Occipital lobe (tissue), 2 donors: Measurements from ENCODE around the gene UNC13B. TPM values are rescaled to one million over a fixed set of nuclear protein-coding genes. Genes with fewer than 3 reads are reported as not detected.

Experiments used
- DNase-seq: peaks from one replicate; lab custom pipeline; 2025; lab: John Stamatoyannopoulos, UW
- total RNA-seq: library from RNA; depleted of rRNA; stranded (reverse); fragments of >200 nt; gene quantifications from one replicate; pipeline ENCODE4 v1.2.3, GENCODE V29; 2014

UNC13B gene
- total RNA-seq, 1 donor from 2014 or later: 12.3 TPM

GRCh38 chr9:35274993-35275392 lies 113.2 kb downstream of the UNC13B start:
- DNase-seq: no peak

GRCh38 chr9:35277171-35277520 lies 115.3 kb downstream of the UNC13B start:
- no peak for DNase-seq

DNA sequence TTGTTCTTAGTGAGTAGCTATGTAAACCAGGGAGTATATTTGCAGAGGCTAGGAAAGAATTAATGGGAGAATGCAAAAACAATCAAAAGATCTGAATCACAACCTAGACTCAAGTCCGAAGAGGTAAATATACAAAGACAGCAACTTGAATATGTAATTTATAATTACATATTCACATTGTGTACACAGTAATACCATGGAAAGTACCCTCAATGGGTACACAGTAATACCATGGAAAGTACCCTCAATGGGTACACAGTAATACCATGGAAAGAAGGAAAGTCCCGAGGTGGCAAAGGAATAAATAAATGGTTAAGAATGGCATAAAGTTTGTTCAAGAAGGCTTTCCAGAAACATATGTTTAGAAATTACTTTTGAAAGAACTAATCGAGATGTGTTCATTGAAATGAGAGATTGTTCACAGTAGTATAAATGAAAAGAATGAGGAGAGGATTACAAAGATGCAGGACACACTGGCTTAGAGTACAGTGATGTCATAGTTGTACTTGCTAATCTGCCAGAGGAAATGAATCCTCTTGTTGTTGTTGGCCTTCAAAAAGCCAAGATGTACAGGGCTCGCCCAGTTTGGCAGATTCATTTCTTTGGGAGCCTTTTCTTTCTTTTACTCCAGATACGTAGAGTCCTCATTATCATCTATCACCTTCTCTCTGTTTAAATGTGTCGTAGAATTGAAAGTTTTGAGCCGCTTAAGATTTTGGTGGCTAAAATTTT lies 116.0 kb downstream of the UNC13B start:
- no peak for DNase-seq

GRCh38 chr9:35279946-35280345 lies 118.1 kb downstream of the UNC13B start:
- DNase-seq: no peak

DNA sequence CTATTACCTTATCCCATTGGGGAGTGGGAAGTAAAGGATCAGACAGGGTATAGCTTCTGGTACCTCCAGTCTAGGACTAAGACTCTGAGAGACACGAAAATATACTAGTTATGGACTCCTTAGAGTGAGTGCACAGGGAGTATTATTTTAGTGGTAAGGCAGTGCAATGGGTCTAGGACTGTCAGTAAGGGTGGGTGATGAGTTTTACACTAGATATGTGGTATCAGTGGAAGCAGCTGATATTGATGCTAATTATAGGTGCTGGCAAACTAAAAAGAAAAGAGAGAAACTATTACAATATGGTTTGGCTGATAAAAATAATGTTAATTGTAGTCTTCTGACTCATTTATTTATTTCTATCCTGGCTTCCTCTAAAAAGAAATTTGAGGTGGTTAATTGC lies 118.6 kb downstream of the UNC13B start:
- no peak for DNase-seq

DNA sequence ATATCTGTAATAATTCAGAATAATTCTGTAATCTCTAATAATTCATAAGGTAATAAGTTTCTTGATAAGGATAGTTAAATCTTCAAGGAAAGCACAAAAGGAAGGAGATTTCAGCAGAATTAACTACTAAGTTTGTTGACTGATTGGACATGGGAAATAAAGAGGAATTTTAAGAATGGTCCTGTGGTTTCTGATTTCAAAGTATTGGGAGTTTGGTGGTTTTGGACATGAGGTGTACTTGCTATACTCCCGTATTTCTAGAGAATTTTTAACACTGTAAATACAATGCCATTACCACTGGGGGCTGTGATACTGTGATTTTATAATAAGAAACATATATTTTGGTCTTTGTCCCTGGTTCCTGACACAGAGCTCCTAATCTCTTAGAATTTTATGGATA lies 123.9 kb downstream of the UNC13B start:
- DNase-seq: no peak

DNA sequence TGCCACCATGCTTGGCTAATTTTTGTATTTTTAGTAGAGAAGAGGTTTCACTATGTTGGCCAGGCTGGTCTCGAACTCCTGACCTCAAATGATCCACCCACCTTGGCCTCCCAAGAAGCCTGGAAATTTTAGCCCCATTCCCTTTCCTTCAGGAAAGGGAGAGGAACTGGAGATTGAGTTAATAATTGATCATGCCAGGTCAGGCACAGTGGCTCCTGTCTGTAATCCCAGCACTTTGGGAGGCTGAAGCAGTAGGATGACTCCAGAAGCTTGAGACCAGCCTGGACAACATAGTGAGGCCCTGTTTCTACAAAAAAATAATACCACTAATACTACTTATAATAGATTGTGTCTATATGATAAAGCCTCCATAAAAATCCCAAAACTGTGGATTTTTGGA lies 124.6 kb downstream of the UNC13B start:
- no peak for DNase-seq

DNA sequence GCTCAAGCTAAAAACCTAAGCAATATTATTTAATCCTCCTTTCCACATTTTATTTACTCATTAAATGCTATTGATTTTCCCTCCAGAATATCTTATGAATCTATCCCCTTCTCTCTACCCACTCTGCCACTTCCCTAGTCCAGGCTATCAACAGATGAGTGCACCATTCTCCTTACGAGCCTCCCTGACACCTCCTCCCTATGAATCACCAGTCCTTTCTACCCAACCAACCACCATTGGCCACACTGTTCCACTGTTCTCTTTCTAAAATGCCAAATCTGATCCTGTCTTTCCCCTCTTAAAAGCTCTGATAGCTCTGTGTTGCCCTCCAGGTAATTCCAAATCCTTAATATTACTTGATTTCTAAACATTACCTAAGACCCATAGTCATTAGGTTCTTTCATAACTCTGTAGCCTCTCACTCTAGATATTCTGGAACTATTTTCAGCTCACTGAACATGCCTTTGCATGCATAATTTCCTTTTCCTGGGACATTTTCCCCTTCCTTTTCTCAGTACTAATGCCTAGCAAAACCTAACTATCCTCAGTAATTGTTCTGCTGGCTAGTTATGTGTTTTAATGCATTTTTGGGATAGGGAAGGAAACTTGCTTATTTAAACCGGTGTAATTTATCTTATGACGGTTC lies 126.3 kb downstream of the UNC13B start:
- no peak for DNase-seq

DNA sequence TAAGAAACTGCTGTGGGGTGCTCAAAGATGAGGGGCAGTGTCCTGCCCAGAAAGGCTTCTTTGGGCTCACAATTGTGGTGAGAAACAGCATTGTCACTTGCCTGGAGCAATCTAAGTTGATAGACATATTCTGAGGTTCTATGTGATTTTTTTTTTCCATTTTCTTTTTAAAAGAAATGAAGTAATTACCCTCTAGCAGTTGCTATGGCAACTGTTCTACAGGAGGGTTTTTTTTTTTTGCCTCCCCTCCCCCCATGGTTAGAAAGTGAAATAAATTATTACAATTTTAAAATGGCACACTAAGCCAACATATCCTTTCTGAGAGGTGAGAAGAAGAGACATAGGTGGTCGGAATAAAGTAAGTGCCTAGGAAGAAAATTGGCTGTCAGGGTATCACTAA lies 127.0 kb downstream of the UNC13B start:
- no peak for DNase-seq

GRCh38 chr9:35293376-35293964 lies 131.7 kb downstream of the UNC13B start:
- no peak for DNase-seq

GRCh38 chr9:35294066-35294465 lies 132.3 kb downstream of the UNC13B start:
- no peak for DNase-seq

- no peak for DNase-seq
Observed at GRCh38 chr9:35294556-35294955, 132.7 kb downstream of the UNC13B start.

DNA sequence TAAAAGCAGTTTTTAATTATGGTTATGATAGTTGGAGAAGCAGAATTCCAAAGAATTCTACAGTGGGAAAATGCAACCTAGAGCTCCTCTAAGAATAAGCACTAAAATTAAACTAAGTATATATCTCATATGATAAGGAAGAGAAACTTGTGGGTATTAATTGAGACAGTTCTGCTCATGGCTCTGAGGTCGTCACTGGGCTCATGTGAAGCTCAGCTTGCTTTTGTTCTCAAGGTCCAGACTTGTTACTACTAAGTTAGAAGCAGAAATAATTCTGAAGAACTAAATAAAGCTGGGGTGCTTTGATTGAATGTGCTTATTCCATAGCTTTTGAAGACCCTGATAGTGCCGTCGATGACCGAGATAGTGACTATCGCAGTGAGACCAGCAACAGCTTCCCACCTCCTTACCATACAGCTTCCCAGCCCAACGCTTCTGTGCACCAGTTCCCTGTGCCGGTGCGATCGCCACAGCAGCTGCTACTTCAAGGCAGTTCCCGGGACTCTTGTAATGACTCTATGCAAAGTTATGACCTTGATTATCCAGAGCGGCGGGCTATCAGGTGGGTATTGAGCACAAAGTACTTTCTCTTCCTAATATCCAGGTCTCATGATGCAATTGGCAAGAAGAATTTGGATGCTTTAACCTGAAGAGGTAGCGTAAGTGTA lies 133.7 kb downstream of the UNC13B start:
- no peak for DNase-seq

GRCh38 chr9:35303567-35303966 lies 141.8 kb downstream of the UNC13B start:
- DNase-seq: no peak

- no peak for DNase-seq
Observed at GRCh38 chr9:35306283-35306682, 144.5 kb downstream of the UNC13B start.

DNA sequence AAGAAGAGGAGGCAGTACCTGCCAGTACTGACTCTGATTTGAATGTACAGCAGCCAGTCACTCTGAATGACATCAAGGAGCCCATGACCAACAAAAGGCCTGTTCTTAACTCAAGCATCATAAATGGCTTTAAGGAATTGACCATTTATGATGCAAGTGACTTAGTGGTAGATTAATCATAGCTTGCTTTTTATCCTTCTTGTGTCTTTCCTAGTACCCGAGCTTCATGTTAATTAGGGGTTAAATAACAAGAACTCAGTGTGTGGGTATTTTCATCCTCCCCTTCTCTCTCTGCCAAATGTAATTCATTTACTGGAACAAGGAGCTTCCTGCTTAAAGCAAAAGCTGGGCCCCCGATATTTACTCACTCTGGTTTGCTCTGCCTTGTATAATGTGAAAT lies 146.5 kb downstream of the UNC13B start:
- no peak for DNase-seq

GRCh38 chr9:35311891-35312639 lies 150.3 kb downstream of the UNC13B start:
- no peak for DNase-seq

DNA sequence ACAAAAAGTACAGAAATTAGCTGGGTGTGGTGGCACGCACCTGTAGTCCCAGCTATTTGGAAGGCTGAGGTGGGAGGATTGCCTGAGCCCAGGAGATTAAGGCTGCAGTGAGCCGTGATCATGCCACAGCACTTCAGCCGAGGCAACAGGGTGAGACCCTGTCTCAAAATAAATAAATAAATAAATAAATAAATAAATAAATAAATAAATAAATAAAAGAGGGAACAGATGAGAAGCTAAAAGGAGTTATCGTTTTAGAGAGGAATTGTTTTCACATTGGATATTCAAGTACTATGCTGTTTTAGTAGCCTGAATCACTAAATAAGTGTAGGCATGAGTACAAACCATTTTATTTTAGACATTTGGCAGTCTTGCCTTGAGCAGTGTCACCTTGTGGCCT lies 151.7 kb downstream of the UNC13B start:
- DNase-seq: no peak

GRCh38 chr9:35313916-35314315 lies 152.1 kb downstream of the UNC13B start:
- no peak for DNase-seq

GRCh38 chr9:35318741-35319140 lies 156.9 kb downstream of the UNC13B start:
- no peak for DNase-seq

DNA sequence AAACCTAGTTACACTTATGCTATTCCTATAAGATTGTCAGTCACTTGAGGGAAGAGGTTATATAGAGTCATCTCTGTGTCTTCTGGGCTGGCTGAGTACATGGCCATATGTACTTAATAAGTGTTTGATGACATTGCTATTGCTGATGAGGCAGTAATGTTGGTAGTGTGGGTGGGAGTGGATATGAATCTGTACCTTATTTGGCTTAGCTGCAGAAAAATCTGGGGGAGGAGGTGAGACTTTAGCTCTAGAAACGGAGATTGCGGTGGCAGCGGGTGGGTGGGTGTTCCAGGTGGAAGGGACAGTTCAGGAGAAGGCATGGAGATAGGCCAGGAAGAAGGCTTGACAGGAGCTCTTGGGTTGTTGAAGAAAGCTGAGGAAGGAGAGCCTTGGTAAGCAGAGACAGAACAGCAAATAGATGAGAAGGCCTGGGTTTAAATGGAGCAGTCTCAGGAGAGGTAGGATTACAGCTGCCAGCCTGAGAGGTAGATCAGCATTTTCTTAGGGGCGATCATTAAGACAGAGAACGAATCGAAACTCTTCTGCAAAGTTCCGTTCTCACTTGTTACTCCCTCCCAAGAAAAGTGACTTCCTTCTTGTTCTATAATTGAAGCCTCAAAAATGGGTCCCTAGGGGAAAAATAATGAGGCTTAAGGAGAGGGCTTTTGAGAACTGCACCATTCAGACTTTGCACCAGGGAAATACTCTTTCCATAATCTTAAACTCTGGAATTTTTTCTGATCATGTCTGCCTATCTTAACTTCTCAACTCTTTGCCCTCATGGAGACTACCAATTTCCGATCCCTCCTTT lies 160.5 kb downstream of the UNC13B start:
- no peak for DNase-seq
